DOHH2 (cell line): Measurements from ENCODE around the gene CBX4.

Experiments used
- H3F3A ChIP-seq: fragments of 200-600 bp; sonication (generic), shearing (Covaris generic); 2 replicates; pipeline ENCODE4 v1.6.0; 2016; ENCODE audit warnings: antibody characterized with exemption, mild to moderate bottlenecking; ENCODE audit not compliant: control insufficient read depth, insufficient read depth
- H3K27ac ChIP-seq: fragments of 200-600 bp; sonication (generic); 2 replicates; pipeline ENCODE4 v1.5.1; 2014; ENCODE audit warnings: low read depth, mild to moderate bottlenecking, low read length, moderate library complexity
- H3K27me3 ChIP-seq: fragments of 200-600 bp; sonication (generic); 2 replicates; pipeline ENCODE4 v1.6.1; 2014; ENCODE audit warnings: mild to moderate bottlenecking, low read length, mixed read lengths; ENCODE audit not compliant: control insufficient read depth
- H3K36me3 ChIP-seq: fragments of 200-600 bp; sonication (generic); 2 replicates; pipeline ENCODE4 v1.6.1; 2014; ENCODE audit warnings: mild to moderate bottlenecking, low read length, moderate library complexity, mixed read lengths; ENCODE audit not compliant: control insufficient read depth
- H3K4me1 ChIP-seq: fragments of 200-600 bp; sonication (generic); 2 replicates; pipeline ENCODE4 v1.6.1; 2014; ENCODE audit warnings: mild to moderate bottlenecking, low read length, mixed read lengths; ENCODE audit not compliant: control insufficient read depth
- H3K4me2 ChIP-seq: fragments of 200-600 bp; sonication (generic); 2 replicates; pipeline ENCODE4 v1.6.0; 2014; ENCODE audit warnings: mild to moderate bottlenecking, low read length, moderate library complexity
- H3K4me3 ChIP-seq: fragments of 200-600 bp; sonication (generic); 2 replicates; pipeline ENCODE4 v1.5.1; 2014; ENCODE audit warnings: mild to moderate bottlenecking, low read length, mixed read lengths
- H3K79me2 ChIP-seq: fragments of 200-600 bp; sonication (generic); 2 replicates; pipeline ENCODE4 v1.6.1; 2014; ENCODE audit warnings: mild to moderate bottlenecking, low read length, mixed read lengths; ENCODE audit not compliant: control insufficient read depth
- H3K9me2 ChIP-seq: fragments of 200-600 bp; sonication (generic); replicated peaks from 2 replicates; pipeline ENCODE4 v1.6.1; 2014; ENCODE audit warnings: mild to moderate bottlenecking, low read length, mixed read lengths; ENCODE audit not compliant: control insufficient read depth
- H3K9me3 ChIP-seq: fragments of 200-600 bp; sonication (generic); 2 replicates; pipeline ENCODE4 v1.6.1; 2014; ENCODE audit warnings: antibody characterized with exemption, low read length, mixed read lengths; ENCODE audit not compliant: control insufficient read depth, insufficient read depth
- H4K20me1 ChIP-seq: fragments of 200-600 bp; sonication (generic); 2 replicates; pipeline ENCODE4 v1.6.0; 2014; ENCODE audit warnings: low read depth, mild to moderate bottlenecking, antibody characterized with exemption, low read length, moderate library complexity; ENCODE audit not compliant: control insufficient read depth, insufficient read depth
- EZH2phosphoT487 ChIP-seq: fragments of 200-600 bp; sonication (generic); IDR thresholded peaks from 2 replicates; pipeline ENCODE4 v1.6.1; 2017; ENCODE audit warnings: borderline replicate concordance, mild to moderate bottlenecking, antibody characterized with exemption, low read length, moderate library complexity, mixed read lengths
- TF ChIP-seq, protein P1 (sequence below): fragments of 200-600 bp; sonication (generic); IDR thresholded peaks from one replicate; pipeline ENCODE4 v1.5.1; 2014; ENCODE audit warnings: antibody characterized with exemption, mild to moderate bottlenecking, low read depth, low read length; ENCODE audit not compliant: poor library complexity, severe bottlenecking

Gene CBX4

DNA sequence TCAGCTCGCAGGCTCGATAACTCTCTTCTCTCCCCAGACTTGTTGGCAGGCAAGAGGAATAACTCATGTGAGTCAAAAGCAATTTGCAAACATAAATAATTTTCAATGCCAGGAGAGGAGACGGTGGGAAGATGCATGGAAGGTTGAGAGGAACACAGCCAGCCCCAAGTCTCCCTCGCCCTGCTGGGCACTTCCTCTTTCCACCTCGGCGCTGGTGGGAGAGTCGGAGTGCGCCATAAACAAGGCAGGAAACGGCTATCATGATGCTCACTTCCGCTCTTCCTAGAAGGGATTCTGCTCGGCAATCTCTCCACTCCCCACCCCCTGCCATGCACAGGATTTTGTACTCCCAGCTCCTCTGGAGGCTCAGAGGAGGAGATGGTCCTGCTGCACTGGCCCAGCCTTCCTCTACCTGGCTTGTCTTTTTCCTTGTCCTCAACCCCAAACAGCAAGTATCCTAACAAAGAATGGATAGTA, 13.0 kb downstream of the CBX4 start:
- Histone ChIP-seq H3F3A (peaks cover 14% of the 10 kb centered on the region), H4K20me1 (peaks cover 6% of the 10 kb centered on the region; the same call in 1 of the 2 replicates), H3K79me2 (no peaks in the 10 kb centered on the region), H3K4me2 (peak overlapping the region; percentile 34), H3K27ac (no peak overlapping the region), H3K4me1 (peaks cover 42% of the 10 kb centered on the region), H3K9me3 (no peaks in the 10 kb centered on the region), H3K36me3 (no peaks in the 10 kb centered on the region), H3K9me2 (no peaks in the 10 kb centered on the region), H3K4me3 (no peak overlapping the region), H3K27me3 (no peaks in the 10 kb centered on the region)
- TF ChIP-seq, protein P1, sequence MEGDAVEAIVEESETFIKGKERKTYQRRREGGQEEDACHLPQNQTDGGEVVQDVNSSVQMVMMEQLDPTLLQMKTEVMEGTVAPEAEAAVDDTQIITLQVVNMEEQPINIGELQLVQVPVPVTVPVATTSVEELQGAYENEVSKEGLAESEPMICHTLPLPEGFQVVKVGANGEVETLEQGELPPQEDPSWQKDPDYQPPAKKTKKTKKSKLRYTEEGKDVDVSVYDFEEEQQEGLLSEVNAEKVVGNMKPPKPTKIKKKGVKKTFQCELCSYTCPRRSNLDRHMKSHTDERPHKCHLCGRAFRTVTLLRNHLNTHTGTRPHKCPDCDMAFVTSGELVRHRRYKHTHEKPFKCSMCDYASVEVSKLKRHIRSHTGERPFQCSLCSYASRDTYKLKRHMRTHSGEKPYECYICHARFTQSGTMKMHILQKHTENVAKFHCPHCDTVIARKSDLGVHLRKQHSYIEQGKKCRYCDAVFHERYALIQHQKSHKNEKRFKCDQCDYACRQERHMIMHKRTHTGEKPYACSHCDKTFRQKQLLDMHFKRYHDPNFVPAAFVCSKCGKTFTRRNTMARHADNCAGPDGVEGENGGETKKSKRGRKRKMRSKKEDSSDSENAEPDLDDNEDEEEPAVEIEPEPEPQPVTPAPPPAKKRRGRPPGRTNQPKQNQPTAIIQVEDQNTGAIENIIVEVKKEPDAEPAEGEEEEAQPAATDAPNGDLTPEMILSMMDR, result no peak
- no peak for TF ChIP-seq EZH2phosphoT487

DNA sequence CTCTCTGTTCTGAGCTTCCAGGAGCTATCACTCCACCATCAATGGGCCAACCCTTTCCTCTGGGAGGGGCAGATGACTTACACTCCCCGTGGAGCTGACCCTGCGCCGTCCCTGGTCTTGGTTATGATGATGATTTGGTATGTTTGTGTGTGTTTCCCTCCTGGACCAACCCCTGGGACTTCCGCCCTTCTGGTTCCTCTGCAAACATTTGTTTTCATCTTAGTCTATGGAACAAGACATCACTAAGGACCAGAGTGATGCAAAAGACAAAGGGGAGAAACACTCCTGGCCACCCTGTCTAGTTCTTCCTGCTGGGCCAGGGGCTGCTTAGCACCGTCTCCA, 13.7 kb downstream of the CBX4 start:
- Histone ChIP-seq H3K27ac (no peak overlapping the region), H3K79me2 (no peaks in the 10 kb centered on the region), H4K20me1 (no peaks in the 10 kb centered on the region), H3K4me1 (peaks cover 35% of the 10 kb centered on the region), H3K36me3 (no peaks in the 10 kb centered on the region), H3K4me2 (no peak overlapping the region), H3K27me3 (no peaks in the 10 kb centered on the region), H3K9me3 (no peaks in the 10 kb centered on the region), H3F3A (peaks cover 9% of the 10 kb centered on the region), H3K9me2 (no peaks in the 10 kb centered on the region), H3K4me3 (no peak overlapping the region)
- TF ChIP-seq EZH2phosphoT487, result no peak
- TF ChIP-seq, protein P1, result no peak

DNA sequence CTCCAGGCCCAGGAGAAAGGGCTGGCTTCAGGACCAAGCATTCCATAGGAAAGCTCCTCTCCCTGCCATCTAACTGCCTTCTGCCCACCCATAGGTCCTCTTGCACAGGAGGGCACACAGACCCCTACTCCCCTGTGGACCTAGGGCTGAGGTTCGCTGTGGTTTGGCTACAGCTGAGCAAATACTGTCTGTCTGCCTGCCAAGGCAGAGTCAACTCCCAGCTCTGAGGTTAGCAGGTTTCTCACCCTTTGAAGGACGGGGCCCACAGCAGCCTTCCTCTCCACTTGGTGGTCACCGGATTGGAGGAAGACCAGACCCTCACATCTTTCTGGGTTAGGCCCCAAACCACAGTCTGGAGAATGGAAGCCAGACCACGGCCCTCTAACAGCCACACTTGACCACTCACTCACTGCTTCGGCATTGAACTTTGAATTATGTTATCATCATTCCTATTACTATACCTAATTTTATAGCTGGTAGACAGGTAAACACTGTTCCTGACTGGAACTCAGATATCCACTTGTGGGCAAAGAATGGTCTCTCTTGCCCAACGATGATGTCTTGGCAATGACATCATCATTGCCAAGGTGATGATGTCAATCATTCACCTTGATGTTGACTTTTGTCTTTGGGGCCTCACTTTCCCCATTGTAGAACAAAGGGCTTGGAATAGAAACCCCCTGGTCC, 14.2 kb downstream of the CBX4 start:
- Histone ChIP-seq H3K27me3 (no peaks in the 10 kb centered on the region), H3K4me1 (peaks cover 34% of the 10 kb centered on the region), H4K20me1 (no peaks in the 10 kb centered on the region), H3K79me2 (no peaks in the 10 kb centered on the region), H3K27ac (no peak overlapping the region), H3K4me3 (no peak overlapping the region), H3F3A (peaks cover 6% of the 10 kb centered on the region), H3K9me2 (no peaks in the 10 kb centered on the region), H3K36me3 (no peaks in the 10 kb centered on the region), H3K9me3 (no peaks in the 10 kb centered on the region), H3K4me2 (no peak overlapping the region)
- TF ChIP-seq EZH2phosphoT487, result no peak
- TF ChIP-seq, protein P1, result no peak
